T-helper 1 cell treated with Interleukin-12 subunit alpha and Interleukin-12 subunit beta and Interleukin-4 antibody, amounts not matched to agents 30 μg/mL and 1 μg/mL, for 36 hours (primary cell): ENCODE measurements around the gene GPR173.

ENCODE experiments used
- H3K27ac Mint-ChIP-seq: one replicate; pipeline ENCODE4 v1.8.0; 2021; ENCODE audit warnings: mild to moderate bottlenecking, mixed read lengths
- H3K27me3 Mint-ChIP-seq: one replicate; pipeline ENCODE4 v1.8.0; 2021; ENCODE audit warnings: low read depth, mixed read lengths
- H3K36me3 Mint-ChIP-seq: one replicate; pipeline ENCODE4 v1.8.0; 2021; ENCODE audit warnings: low read depth, mixed read lengths
- H3K4me1 Mint-ChIP-seq: one replicate; pipeline ENCODE4 v1.8.0; 2021; ENCODE audit warnings: low read depth, mixed read lengths
- H3K4me3 Mint-ChIP-seq: one replicate; pipeline ENCODE4 v1.8.0; 2021; ENCODE audit warnings: mild to moderate bottlenecking, moderate library complexity, mixed read lengths
- H3K9me3 Mint-ChIP-seq: one replicate; pipeline ENCODE4 v1.8.0; 2021; ENCODE audit warnings: mixed read lengths

GPR173 gene

DNA sequence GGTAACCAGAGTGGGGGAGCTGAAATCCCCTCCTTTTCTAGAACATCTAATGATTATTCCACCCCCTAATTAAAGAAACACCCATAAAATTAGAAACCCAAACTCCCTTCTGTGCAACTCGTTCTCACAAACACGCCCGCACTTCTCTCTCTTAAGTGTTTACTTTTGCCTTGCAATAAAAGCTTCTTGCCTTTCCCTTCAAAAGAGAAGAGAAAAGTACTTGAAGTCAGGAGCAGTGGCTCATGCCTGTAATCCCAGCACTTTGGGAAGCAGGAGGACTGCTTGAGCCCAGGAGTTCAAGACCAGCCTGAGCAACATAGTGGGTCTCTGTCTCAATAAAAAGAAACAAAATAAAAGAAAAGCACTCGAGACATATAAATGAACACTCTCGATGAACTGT is 3.6 kb upstream of the GPR173 start:
- no peaks in the 10 kb centered on the region for H3K9me3 Mint-ChIP-seq
- no peaks in the 10 kb centered on the region for H3K4me1 Mint-ChIP-seq
- peaks cover 14% of the 10 kb centered on the region for H3K27me3 Mint-ChIP-seq
- H3K4me3 Mint-ChIP-seq = no peak overlapping the region
- H3K36me3 Mint-ChIP-seq = no peaks in the 10 kb centered on the region
- H3K27ac Mint-ChIP-seq = no peak overlapping the region

DNA sequence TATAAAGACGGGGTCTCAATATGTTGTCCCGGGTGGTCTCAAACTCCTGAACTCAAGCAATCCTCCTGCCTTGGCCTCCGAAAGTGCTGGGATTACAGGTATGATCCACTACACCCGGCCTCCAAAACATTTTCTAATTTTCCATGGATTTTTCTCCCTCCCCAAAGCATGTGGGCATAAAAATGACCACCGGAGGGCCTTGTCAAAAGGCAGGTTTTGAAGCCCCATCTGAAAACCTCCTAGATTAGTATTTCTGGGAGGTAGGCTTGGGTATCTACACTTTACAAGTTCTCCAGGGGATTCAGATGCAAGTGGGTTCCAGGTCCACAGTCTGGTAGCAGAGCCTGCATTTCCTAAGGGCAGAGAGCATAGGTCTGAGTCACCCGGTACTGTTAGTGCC is 1.4 kb upstream of the GPR173 start:
- Mint-ChIP-seq H3K36me3 (no peaks in the 10 kb centered on the region), H3K4me3 (no peak overlapping the region), H3K27ac (no peak overlapping the region), H3K9me3 (no peaks in the 10 kb centered on the region), H3K4me1 (no peaks in the 10 kb centered on the region), H3K27me3 (peaks cover 10% of the 10 kb centered on the region)

GRCh38 chrX:53049127-53049517 is 533 bp downstream of the GPR173 start:
- Mint-ChIP-seq H3K27ac (no peak overlapping the region), H3K4me1 (no peaks in the 10 kb centered on the region), H3K9me3 (no peaks in the 10 kb centered on the region), H3K4me3 (no peak overlapping the region), H3K36me3 (no peaks in the 10 kb centered on the region), H3K27me3 (peaks cover 7% of the 10 kb centered on the region)

- no peak overlapping the region for H3K4me3 Mint-ChIP-seq
- H3K9me3 Mint-ChIP-seq = no peaks in the 10 kb centered on the region
- no peaks in the 10 kb centered on the region for H3K36me3 Mint-ChIP-seq
- H3K4me1 Mint-ChIP-seq = no peaks in the 10 kb centered on the region
- no peak overlapping the region for H3K27ac Mint-ChIP-seq
- H3K27me3 Mint-ChIP-seq = peaks cover 4% of the 10 kb centered on the region
These were observed 2.3 kb downstream of the GPR173 start for GRCh38 chrX:53050841-53051240.

GRCh38 chrX:53055244-53055849 is 6.8 kb downstream of the GPR173 start:
- Mint-ChIP-seq H3K4me3 (no peak overlapping the region), H3K27me3 (no peaks in the 10 kb centered on the region), H3K27ac (no peak overlapping the region), H3K9me3 (no peaks in the 10 kb centered on the region), H3K36me3 (no peaks in the 10 kb centered on the region), H3K4me1 (no peaks in the 10 kb centered on the region)

GRCh38 chrX:53056292-53056691 is 7.7 kb downstream of the GPR173 start:
- no peaks in the 10 kb centered on the region for H3K4me1 Mint-ChIP-seq
- no peak overlapping the region for H3K27ac Mint-ChIP-seq
- H3K27me3 Mint-ChIP-seq = no peaks in the 10 kb centered on the region
- H3K9me3 Mint-ChIP-seq = no peaks in the 10 kb centered on the region
- no peaks in the 10 kb centered on the region for H3K36me3 Mint-ChIP-seq
- H3K4me3 Mint-ChIP-seq = no peak overlapping the region

GRCh38 chrX:53065104-53065503 is 16.5 kb downstream of the GPR173 start:
- H3K36me3 Mint-ChIP-seq = no peaks in the 10 kb centered on the region
- H3K4me3 Mint-ChIP-seq = no peak overlapping the region
- no peaks in the 10 kb centered on the region for H3K4me1 Mint-ChIP-seq
- no peaks in the 10 kb centered on the region for H3K27me3 Mint-ChIP-seq
- no peak overlapping the region for H3K27ac Mint-ChIP-seq
- H3K9me3 Mint-ChIP-seq = no peaks in the 10 kb centered on the region

DNA sequence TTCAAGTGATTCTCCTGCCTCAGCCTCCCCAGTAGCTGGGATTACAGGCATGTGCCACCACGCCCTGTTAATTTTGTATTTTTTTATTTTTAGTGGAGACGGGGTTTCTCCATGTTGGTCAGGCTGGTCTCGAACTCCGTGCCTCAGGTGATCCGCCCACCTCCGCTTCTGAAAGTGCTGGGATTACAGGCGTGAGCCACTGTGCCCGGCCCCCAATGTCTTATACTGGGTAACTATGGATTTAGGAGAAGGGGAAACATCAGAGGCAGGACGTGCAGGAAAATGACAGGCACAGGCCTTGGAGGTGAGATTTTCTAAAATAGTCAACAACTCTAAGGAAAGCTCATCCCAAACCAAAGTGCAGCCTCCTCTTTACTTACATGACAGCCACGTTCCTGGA is 22.5 kb downstream of the GPR173 start:
- no peaks in the 10 kb centered on the region for H3K36me3 Mint-ChIP-seq
- H3K4me3 Mint-ChIP-seq = no peak overlapping the region
- H3K9me3 Mint-ChIP-seq = no peaks in the 10 kb centered on the region
- peaks cover 14% of the 10 kb centered on the region for H3K4me1 Mint-ChIP-seq
- no peak overlapping the region for H3K27ac Mint-ChIP-seq
- H3K27me3 Mint-ChIP-seq = no peaks in the 10 kb centered on the region

DNA sequence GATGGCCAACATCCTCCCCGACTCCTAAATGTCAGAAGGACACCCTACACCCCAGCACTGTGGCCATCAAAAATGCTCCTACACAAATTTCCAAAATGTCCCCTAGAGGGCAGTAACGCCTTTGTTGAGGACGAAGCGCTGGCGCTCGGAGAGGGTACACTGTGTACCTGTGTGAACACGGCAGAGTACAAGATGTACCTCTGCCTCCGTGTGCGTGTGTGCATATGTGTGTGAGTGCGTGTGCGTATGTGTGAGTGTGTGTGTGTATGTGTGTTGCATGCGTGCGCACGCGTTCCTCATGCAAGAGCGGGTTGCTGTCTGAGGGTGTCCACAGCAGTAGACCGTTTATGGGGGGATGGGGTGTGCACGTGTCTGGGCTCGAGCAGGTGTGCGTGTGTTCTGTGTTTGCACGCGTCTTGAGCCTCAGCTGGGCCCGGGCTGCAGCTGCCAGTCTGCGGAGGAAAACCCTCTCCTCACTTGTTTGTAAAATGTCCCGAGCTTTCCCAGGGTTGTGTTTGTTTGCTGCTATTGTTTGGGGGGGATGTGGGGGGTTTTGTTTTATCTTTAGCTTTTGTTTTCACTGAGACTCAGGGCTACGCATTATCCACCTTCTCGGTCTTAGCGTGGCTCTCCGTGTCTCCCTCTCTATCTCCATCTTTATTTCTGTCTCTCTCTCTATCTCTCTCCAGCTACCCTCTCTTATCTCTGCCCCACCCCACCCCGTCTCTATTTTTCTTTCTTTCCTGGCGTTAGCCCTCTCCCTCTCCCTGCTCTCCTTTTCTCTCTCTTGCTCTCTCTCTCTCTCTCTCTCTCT is 23.2 kb downstream of the GPR173 start:
- Mint-ChIP-seq H3K4me3 (peak overlapping the region; percentile 93), H3K36me3 (no peaks in the 10 kb centered on the region), H3K27me3 (no peaks in the 10 kb centered on the region), H3K9me3 (no peaks in the 10 kb centered on the region), H3K4me1 (peaks cover 14% of the 10 kb centered on the region), H3K27ac (peak overlapping the region; percentile 65)

DNA sequence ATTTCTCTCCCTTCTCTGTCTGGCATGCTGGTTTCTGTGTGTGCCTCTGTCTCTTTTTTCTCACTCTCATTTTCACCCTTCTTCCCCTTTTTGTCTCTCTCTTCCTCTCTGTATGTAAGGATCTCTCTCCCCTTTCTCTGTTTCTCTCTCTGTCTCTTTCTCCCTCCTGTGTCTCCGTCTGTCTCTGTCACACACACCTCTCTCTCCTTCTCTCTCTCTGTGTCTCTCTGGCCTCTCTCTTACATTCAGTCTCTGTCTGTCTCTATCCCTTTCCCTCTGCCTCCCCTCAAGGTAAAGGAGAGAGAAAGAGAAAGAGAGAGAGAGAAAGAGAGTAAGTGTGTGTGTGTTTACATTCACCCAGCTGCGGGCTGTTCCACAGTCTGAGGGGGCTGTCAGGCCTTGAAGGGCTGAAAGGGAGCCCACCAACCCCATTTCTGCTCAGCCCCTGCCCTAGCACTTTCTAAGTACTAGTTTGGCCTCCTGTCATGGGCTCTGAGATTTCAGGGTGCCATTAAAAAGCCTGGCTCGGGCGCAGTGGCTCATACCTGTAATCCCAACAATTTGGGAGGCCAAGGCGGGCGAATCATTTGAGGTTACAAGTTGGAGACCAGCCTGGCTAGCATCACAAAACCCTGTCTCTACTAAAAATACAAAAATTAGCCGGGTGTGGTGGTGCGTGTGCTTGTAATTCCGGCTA is 24.0 kb downstream of the GPR173 start:
- Mint-ChIP-seq H3K4me3 (peak overlapping the region; percentile 93), H3K4me1 (peaks cover 14% of the 10 kb centered on the region), H3K27me3 (no peaks in the 10 kb centered on the region), H3K9me3 (no peaks in the 10 kb centered on the region), H3K36me3 (no peaks in the 10 kb centered on the region), H3K27ac (peak overlapping the region; percentile 65)

GRCh38 chrX:53073115-53073586 is 24.6 kb downstream of the GPR173 start:
- Mint-ChIP-seq H3K4me3 (peak overlapping the region; percentile 57), H3K4me1 (peaks cover 14% of the 10 kb centered on the region), H3K36me3 (no peaks in the 10 kb centered on the region), H3K27me3 (no peaks in the 10 kb centered on the region), H3K27ac (peak overlapping the region; percentile 52), H3K9me3 (no peaks in the 10 kb centered on the region)

GRCh38 chrX:53075011-53075410 is 26.4 kb downstream of the GPR173 start:
- H3K4me1 Mint-ChIP-seq = peaks cover 17% of the 10 kb centered on the region
- no peaks in the 10 kb centered on the region for H3K27me3 Mint-ChIP-seq
- no peaks in the 10 kb centered on the region for H3K36me3 Mint-ChIP-seq
- H3K27ac Mint-ChIP-seq = peak overlapping the region; percentile 37
- no peaks in the 10 kb centered on the region for H3K9me3 Mint-ChIP-seq
- no peak overlapping the region for H3K4me3 Mint-ChIP-seq

DNA sequence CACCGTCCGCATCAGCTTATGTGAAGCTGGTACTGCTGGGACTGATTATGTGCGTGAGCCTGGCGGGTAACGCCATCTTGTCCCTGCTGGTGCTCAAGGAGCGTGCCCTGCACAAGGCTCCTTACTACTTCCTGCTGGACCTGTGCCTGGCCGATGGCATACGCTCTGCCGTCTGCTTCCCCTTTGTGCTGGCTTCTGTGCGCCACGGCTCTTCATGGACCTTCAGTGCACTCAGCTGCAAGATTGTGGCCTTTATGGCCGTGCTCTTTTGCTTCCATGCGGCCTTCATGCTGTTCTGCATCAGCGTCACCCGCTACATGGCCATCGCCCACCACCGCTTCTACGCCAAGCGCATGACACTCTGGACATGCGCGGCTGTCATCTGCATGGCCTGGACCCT is 28.1 kb downstream of the GPR173 start:
- no peaks in the 10 kb centered on the region for H3K36me3 Mint-ChIP-seq
- no peaks in the 10 kb centered on the region for H3K9me3 Mint-ChIP-seq
- H3K4me1 Mint-ChIP-seq = peaks cover 20% of the 10 kb centered on the region
- no peak overlapping the region for H3K4me3 Mint-ChIP-seq
- no peak overlapping the region for H3K27ac Mint-ChIP-seq
- H3K27me3 Mint-ChIP-seq = no peaks in the 10 kb centered on the region

DNA sequence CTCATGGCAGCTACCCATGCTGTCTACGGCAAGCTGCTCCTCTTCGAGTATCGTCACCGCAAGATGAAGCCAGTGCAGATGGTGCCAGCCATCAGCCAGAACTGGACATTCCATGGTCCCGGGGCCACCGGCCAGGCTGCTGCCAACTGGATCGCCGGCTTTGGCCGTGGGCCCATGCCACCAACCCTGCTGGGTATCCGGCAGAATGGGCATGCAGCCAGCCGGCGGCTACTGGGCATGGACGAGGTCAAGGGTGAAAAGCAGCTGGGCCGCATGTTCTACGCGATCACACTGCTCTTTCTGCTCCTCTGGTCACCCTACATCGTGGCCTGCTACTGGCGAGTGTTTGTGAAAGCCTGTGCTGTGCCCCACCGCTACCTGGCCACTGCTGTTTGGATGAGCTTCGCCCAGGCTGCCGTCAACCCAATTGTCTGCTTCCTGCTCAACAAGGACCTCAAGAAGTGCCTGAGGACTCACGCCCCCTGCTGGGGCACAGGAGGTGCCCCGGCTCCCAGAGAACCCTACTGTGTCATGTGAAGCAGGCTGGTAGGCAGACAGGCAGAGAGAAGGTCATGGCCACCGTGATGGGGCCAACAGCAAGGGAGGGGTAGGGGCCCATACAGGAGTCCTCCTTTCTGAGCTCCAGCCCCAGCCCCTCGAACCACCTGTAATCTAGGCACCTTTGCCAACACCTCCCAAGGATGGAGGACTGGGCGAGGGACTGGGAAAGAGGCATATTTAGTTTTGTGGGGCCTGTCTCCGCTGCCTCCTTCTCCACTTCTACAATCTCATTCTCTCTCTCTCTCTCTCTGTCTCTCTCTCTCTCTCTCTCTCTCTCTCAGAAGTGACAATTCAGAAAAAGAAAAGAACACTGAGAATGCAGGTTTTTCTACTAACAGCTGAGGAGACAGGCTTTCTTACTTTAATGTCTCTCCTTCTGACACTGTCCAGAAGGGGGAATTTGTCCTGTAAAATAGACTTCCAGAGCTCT is 28.9 kb downstream of the GPR173 start:
- H3K4me3 Mint-ChIP-seq = no peak overlapping the region
- peaks cover 13% of the 10 kb centered on the region for H3K4me1 Mint-ChIP-seq
- H3K27ac Mint-ChIP-seq = no peak overlapping the region
- no peaks in the 10 kb centered on the region for H3K27me3 Mint-ChIP-seq
- no peaks in the 10 kb centered on the region for H3K9me3 Mint-ChIP-seq
- H3K36me3 Mint-ChIP-seq = no peaks in the 10 kb centered on the region
